CD4-positive, alpha-beta T cell treated with Interleukin-15 for 4 hours (primary cell): Measurements from ENCODE around the gene TMEM132E.
"Not testable (repeated sequence)": the region's sequence is repeated elsewhere in the genome, so short reads cannot be mapped to it uniquely, and the experiment has no call there.

Source experiments
- DNase-seq: peaks from one replicate; pipeline ENCODE4 v3.0.0-alpha.2; 2020; ENCODE audit warnings: low spot score

TMEM132E gene

DNA sequence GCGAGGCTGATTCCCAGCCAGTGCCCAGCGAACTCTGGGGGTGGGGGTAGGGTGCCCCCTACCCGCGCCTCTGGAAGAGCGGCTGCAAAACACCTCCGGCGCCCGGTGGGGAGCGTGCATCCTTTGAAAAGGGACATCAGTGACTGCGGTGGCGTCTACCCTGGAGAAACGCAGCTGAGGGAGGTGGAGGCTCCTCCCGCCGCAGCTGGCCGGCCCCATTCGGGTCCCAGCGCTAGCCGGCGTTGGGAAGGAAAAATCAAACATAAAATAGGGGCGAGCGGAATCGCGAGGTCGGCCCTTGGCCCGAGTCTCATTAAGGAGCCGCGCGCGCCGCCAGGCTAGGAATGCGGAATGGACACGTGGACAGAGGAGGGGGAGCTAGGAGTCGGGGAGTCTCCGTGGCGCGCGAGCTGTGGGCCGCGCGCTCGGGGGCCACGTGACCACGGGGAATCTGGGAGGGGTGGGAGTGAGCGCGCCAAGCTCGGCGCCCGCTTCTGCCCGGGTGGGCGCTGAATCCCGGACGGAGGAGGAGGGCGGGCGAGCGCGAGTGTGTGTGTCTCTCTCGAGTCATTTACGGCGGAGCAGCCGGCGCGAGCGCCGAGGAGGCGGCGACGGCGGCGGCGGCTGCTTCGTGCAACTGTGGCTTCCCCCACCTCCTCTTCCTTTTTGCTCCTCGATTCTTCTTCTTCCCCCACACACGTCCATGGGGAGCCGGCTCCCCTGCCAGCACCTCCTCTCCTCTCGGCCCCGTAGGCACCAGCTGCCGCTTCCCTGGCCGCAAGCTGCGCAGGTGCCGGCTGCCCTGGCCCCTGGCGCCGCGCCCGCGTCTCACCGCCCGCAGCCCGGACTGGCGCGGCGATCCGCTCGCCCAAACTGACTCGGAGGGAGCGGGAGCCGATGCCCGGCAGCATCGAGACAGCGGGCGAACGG is at the start of gene TMEM132E:
Gene TMEM132E, plus strand, starts transcription at position 566 of the 930 bp plus-strand sequence. CDS start 1,495 bp downstream, outside the sequence.
- DNase-seq, result no peak

- no peak for DNase-seq
Observed at GRCh38 chr17:34530918-34531317, 48.5 kb upstream of the TMEM132E start.

DNA sequence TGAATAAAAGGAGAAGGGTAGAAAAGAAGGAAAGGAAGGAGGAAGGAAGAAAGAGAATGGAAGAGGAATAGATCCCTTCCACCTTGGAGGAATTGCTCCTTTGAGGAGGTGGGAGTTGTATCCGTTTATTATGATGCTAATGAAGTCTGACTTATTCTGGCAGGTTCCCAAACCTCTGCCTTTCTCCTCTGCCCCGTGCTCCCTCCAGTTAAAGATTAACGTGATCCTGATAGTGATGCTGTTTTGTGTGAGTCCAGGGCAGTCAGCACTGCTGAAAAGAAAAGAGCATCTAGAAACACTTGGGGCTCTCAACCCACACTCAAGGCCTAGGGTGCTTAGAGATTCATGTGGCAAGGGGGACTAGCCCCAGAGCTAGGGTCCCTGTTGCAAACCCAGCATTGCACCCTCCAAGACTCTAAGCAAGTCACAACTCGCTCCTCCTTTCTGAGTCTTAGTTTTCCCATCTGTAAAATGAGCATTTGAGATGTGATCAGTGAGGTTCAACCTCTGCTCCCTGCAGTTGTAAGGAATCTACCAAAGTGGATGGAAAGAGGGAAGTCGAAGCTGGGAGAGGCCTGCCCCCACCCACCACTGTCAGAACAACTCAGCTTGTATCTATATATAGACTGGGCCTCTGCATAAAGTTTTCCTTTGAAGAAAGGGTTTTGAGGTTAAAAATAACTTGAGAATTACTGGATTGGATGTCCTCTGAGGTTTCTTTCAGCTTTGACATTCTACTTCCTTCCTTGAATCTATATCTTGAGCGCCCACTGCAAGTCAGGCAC is 46.9 kb upstream of the TMEM132E start:
- DNase-seq, result no peak

GRCh38 chr17:34533806-34534527 is 45.4 kb upstream of the TMEM132E start:
- DNase-seq, result no peak

DNA sequence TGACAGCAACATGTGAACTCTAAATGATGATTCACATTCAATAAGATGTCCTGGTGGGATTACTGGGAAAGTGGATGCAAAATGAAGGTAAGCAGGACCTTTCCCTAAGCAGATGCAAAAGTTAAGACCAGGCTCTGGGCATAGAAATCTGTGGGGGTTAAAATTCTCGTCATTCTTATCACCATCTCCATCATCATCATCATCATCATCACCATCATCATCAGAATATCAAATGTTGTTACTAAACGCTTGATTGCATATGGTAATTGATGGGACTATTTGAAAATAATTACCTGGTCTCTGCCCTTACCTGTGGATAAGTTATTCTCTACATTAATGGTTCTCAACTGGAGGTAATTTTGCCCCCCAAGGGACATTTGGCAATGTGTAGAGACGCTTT is 41.9 kb upstream of the TMEM132E start:
- DNase-seq, result no peak

GRCh38 chr17:34538582-34538981 is 40.8 kb upstream of the TMEM132E start:
- DNase-seq, result not testable (repeated sequence)

DNA sequence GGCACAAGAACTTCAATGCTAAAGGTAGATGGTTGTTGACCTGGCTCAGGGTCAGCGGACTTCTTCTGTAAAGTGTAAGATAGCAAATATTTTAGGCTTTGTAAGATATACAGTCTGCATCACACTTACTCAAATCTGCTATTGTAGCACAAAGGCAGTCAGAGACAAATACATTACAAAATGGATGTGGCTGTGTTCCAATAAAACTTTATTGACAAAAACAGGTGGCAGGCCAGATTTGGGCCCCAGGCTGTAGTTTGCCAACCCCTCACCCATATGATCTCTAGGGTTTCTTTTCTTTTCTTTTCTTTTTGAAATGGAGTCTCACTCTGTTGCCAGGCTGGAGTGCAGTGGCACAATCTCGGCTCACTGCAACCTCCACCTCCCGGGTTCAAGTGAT is 39.5 kb upstream of the TMEM132E start:
- DNase-seq, result no peak

DNA sequence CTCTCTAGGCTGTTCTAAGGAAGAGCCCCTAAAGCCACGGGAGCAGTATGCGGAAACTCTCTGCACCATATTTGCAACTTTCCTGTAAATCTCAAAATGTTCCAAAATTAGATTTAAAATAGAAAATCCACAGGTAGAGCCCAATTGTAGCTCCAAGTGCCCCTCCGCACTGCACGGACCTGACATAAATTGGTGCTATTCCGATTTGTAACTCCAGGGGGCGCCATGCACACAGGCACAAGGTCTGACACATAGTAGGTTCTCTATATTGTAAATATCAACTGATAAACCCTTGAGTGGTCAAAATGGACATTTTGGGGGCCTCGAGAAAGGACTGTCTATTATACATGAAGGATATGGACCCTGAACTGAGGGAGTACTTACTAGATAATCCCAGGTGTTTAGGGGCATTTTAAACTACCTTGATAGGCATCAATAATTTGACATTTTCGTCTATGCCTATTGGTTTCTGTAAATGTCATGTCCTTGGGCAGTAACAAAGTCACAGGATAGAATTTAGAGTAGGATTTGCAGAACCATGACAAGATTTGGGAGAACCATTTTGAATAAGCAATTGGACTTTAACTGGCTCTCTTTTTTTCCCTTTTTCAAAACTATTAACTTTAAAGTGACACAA is 36.6 kb upstream of the TMEM132E start:
- peak; percentile 57 for DNase-seq

DNA sequence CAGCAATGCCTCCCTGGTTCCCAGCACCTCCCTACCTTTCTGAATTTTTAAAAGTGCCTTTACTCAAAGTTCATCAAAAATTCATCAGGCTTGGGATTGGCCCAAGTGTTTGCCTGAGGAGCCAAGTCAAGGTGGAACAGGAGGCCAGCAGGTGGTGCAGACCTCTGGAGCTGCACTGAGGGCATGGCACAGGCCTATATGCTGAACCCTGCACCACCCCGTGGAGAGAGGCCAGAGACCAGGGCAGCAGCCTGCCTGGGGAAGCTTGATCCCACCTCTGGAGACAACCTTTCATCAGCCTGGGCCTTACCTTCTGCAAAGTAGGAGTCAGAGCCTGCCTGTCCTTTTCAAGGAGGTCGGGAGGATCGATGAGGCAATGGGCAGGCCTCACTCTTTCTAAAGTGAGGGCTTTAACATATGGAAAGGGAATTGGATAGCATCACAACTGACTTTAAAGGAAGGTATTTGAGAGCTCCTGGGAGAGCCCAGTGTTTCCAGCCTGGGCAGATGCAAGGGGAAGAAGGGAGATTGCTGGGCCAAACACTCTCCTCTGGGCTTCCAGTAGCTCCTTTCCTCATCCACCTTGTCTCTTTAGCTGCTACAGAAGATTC is 31.8 kb upstream of the TMEM132E start:
- no peak for DNase-seq

DNA sequence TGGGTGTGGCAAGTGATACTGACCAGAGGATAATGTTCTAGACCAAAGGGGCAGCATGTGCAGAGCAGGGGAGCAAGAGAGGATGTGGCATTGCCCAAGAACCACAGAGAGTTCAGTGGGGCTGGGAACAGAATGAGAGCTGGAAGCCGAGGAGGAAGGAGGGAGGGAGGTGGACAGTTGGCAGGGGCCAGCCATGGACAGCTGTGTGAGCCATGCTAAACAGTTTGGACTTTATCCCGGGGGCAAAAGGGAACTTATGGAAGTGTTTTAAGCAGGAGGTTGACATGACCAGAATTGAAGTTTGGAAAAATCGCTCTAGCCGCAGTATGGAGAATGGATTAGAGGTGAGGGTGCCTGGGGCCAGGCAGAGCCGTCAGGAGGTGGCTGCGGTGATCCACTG is 29.4 kb upstream of the TMEM132E start:
- DNase-seq, result no peak

GRCh38 chr17:34553907-34554306 is 25.5 kb upstream of the TMEM132E start:
- DNase-seq, result no peak

- no peak for DNase-seq
Observed at GRCh38 chr17:34556384-34556783, 23.0 kb upstream of the TMEM132E start.

- DNase-seq, result no peak
Observed at GRCh38 chr17:34556931-34557330, 22.5 kb upstream of the TMEM132E start.

DNA sequence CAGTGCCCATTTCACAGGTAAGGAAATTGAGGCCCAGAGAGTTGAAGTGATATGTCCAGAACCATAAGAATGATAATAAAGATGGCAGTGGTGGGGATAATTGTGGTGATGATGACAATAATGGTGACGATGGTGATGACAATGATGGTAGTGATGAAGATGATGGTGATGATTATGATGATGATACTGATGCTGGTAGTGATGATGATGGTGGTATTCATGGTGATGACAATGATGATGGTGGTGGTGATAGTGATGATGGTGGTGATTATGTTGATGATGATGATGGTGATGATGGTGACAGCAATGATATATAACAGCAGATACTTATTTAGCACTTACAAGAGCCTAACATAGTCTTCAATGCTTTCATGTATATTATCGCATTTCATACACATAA is 18.1 kb upstream of the TMEM132E start:
- no peak for DNase-seq

- DNase-seq, result no peak
Observed at GRCh38 chr17:34562387-34562786, 17.0 kb upstream of the TMEM132E start.

- no peak for DNase-seq
Observed at GRCh38 chr17:34565713-34566112, 13.7 kb upstream of the TMEM132E start.

- no peak for DNase-seq
Observed at GRCh38 chr17:34566201-34566600, 13.2 kb upstream of the TMEM132E start.

DNA sequence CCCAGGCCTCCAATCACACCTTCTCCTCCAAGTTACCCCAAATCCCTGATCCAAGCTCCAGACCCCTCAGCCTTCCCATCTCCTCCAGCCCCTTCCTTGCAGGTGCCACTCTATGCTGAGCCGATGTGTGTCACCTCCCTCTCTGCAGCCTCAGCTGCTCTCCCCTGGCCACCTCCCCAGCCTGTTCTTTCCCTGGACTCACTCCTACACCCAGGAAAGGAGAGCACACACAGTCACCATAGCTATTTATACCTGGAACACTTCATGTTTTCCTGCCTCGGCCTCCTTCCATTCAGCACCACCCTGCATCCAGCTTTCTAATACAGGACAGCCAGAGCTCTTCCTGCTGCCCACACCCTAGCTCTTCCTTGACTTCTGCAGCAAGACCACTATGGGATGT is 12.5 kb upstream of the TMEM132E start:
- DNase-seq, result no peak

GRCh38 chr17:34567691-34568465 is 11.5 kb upstream of the TMEM132E start:
- no peak for DNase-seq

- no peak for DNase-seq
Observed at GRCh38 chr17:34568953-34569352, 10.4 kb upstream of the TMEM132E start.

GRCh38 chr17:34569591-34569990 is 9.8 kb upstream of the TMEM132E start:
- no peak for DNase-seq
